HG03175 (cell line): ENCODE data around the gene TPRG1L.
A peak's percentile ranks its signal among the peaks of the same experiment; 100 is the strongest.

Source experiments
- ATAC-seq: cut with Tn5 transposase; IDR thresholded peaks from one replicate; pipeline ENCODE4 v1.9.1; 2021; ENCODE audit warnings: mild to moderate bottlenecking, moderate library complexity; ENCODE audit not compliant: unreplicated experiment

TPRG1L gene

DNA sequence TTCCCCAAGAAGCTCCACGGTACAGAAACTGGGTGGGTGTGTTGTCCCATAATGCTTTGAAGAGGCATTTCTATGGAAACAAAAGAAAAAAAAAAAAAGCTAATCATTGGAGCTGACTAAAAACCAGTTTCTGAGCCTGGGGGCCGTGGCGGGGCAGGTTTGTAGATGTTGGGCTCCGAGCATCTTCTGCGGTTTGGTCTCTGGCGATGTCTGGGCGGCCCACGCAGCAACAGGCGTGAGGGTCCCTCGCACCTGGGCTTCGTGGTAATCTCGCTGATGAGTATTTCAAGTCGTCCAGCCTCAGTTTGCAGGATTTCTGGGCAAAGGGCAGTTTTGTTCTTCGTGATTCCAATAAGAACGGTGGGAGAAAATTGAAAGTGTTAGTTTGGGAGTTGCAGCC, 34.3 kb downstream of the TPRG1L start:
- ATAC-seq, result no peak

DNA sequence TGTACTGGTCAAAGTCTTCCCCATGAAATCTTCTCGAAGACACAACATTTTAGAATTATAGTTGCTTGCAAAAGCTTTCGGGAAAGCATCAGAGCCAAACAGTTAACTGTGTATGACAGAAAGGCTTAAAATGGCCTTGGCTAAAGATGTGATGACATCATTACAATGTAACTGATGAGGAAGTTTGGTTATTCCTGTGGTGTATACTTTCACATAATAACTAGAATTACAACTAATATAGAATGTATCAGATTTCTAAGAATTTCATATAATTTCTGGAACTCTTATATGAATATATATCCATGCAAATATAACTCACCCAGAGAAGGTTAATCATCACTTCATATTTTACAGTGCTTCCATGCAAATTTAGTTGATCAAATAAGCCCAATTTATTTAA, 35.9 kb downstream of the TPRG1L start:
- ATAC-seq, result no peak

DNA sequence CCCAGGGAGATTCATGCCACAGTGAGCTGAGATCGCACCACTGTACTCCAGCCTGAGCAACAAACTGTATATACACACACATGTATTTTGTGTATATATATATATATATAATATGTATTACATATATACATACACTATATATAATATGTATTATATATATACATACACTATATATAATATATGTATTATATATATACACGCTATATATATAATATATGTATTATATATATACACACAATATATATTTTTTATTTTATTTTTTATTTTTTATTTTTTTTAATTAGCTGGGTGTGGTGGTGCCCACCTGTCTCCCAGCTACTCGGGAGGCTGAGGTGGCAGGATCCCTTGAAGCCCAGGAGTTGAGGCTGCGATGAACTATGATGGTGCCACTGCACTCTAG, 36.8 kb downstream of the TPRG1L start:
- no peak for ATAC-seq

DNA sequence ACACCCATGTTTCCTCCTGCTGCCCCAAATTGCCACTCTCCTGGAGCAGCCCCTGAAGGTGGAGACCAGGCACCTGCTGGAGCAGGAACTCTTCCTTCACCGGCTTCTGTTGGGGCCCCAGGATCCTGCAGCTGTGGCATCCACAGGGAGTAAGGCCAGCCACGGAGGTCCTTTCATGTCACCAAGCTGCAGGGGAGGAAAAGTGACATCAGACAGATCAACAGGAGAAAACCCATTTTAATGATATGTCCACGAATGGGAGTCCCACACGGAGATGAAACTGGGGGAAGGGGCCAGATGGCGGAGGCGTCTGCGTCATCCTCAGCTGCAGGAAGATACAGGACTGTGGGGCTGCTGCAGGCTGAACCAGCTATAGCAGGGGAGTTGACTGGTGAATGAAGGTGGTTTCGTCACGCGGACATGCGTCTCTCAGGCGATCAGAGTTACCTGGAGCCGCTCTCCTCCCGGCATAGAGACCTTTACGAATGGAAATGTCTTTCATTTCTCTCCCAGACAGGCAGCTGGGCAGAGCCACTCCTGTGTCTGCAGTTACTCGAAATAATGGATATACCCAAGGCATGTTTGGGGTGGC, 37.4 kb downstream of the TPRG1L start:
- ATAC-seq, result no peak

DNA sequence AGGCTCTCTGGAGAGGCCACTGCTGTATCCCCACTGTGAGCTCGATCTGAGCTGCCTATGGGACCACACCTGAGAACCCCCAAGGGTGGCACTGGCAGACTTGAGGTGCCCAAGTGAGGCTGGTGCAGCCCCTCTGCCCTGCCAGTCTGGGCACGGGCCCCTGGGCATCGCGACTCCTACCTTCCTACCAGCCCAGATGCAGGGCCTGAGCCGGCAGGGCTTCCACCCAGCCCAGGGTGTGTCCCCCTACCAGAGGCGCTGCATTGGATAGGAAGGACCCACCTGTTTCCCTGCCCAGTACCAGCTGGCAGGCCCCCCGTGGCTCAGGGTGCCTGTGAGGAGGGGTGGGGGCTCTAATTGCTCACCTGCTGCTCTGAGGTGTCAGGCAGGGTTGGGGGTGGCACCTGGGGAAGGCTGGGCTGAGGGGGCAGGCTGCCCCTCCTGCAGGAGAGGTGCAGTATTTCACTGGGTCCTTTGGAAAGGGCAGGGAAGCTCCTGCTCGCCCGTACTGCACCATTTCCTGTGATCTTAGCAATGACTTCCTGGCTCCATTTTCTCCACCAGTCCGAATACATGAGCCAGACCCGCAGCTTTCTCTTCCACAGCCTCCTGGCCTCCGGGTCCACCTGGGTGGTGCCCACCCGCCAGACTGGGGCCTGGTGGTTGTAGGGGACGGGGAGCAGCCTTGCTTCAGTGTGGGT, 39.3 kb downstream of the TPRG1L start:
- no peak for ATAC-seq

DNA sequence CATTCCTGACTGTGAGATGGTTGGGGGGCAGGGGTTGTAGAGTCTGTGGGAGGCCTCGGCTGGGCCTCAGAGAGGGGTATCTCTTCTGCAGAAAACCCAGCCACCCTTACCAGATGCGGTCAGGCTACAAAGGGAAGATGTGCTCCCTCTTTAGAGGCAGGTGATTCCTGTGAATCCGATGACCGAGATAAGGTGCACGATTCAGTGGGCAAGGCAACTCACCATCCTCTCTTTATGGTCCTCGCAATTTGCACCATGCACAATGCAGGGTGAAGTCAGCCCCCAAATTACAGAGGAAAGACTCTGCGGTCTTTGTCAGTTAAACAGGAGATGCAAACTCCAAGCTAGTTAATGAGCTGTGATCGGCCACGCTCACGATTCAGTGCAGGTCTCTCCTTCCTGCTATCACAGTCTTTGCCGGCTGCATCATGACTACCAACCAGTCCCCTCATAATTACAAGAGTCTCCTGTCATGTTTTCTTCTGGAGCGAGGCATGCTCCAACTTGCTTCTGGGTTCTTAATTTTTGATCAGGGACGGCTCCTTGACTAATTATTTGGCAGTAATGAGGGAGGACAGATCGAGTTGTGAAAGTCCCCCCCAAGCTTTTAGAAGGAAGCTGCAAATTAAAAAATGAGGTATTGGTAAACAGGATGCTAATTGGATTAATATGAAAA, 40.0 kb downstream of the TPRG1L start:
- no peak for ATAC-seq

DNA sequence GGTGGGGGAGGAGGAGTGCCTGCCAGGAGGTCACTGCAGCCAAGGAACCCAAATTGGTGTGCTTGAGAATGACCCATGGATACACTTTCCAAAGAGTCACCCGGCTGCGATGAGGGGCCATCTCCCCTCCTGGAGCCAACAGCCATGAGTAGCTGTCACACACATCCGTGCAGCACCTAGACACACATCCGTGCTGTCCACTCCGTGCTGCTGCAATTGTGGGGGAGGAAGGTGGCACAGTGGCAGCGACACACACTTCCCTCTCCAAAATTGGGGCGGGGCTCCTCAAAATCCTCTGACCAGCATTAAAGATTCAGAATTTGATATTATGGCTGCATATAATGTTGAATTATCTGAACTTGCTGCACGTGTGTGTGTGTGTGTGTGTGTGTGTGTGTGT, 43.3 kb downstream of the TPRG1L start:
- ATAC-seq, result no peak

DNA sequence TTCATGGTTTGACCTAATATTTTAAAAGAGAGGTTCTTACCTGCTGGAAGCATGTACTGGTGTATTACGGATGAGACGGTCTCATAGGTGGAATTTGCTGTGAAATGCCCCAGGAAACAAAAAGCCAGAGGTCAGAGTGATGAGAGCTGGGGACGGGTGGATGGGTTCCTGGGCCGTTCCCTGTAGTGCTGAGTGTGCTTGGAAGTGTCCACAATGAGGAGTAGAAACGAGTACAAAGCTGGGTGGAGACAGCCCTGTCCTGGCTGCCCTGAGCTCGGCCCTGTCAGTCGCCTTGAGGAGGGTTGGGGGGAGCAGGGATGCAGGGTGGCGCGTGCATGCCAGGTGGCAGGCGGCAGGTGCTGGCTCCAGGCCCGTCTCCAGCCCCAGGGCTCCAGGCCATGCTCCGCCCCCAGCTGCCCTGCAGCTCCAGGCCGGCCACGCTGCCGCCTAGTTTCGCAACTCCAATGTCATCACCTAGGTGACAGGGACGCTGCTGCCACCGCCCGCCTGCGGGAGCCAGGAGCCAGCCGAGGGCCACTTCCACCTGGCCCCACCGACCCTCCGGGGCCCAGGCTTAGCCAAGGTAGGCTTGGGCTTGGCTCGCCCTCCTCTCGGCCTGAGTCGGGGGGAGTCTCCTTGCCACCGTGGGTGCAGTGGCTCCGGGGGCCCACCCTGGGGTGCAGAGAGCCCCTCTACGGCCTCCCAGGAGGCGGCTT, 43.9 kb downstream of the TPRG1L start:
- no peak for ATAC-seq

DNA sequence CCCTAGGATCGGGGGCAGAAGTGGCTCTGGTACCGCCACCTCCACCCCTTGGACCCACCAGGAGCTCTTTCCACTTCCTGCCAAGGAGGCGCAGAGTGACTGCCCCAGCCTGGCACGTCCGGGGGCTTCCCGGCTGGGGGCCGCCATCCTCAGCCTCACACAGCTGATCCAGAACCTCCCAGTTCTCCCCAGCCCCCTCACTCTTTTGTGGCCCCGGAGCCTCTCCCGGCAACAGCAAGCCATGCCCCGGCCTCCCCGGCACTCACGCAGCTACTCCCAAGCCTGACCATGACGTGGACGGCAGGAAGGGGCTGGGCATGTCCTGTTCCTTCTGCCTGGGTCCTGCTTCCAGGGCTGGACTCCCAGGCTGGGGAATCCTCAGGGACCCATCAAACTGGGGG, 44.6 kb downstream of the TPRG1L start:
- ATAC-seq, result no peak

DNA sequence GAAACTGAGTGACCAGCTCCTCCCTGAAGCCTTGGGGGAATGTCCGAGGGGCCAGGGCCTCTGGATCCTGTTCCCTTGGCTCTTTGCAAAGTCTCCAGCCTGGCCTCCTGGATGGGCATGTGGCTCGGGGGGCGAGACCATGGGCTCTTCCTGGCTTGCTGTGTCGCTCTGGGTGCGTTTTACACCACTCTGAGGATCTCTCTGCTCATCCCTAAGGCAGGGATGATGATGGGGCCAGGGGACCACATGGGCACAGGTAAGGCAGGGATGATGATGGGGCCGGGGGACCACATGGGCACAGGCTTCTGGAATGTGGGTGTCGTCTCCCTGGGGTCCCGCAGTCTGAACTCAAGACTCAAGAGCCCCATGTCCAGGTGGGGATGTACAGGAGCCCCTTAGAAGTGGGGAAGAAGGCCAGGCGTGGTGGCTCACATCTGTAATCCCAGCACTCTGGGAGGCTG, 45.2 kb downstream of the TPRG1L start:
- ATAC-seq, result no peak

DNA sequence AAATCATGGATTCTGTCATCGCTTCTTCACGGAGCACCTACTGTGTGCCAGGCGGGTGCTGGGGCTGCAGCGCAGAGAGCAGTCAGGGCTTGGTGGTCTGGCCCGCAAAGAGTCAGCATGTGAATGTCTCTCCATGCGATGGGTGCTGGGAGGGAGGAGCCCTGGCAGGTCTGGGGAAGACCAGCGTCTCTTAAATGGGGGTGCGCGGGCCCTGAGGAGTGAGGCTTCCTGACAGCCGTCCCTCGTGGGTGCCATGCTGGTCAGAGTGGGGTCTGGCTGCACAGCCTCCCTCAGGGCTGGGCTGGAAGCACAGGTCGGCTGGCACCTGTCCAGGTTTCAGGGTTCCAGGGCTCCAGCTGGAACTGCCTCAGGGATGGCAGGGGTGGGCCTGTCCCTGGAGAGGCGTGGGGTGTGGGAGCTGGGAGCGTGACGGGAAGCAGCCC, 46.0 kb downstream of the TPRG1L start:
- no peak for ATAC-seq

DNA sequence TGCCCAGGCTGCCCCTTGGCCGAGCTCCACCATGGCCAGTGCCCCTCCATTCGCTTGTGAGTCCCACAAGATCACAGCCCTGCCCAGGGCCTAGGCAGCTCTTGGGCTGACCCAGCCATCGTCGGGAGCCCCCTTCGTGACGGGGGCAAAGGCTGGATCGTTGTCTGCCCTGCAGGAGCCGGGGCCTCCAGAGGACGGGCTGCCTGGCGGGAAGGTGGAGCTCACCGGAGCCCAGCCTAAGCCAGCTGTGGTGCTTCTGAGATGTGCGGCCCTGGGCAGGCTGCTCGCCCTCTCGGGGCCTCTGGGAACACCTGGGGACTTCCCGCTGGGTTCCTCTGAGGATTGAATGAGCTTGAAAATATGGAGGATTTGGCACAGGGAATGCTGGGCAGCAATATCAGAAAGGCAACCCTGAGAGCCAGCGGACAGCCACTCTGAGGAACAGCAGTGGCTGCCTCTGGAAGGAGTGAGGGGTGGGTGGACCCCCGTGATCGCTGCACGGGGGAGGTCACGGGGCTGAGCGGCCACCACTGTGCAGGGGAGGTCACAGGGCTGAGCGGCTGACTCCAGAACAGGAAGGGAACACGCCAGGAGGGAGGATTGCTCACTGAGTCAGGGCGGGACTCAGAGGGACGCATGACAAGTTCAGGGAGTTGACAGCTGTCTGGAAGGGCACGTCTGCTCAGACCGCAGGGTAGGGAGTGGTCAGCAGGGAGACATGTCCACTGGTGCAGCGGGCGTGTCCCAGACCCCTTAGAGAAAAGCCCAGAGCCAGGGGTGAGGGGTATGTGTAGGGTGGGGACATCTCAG, 46.8 kb downstream of the TPRG1L start:
- no peak for ATAC-seq

DNA sequence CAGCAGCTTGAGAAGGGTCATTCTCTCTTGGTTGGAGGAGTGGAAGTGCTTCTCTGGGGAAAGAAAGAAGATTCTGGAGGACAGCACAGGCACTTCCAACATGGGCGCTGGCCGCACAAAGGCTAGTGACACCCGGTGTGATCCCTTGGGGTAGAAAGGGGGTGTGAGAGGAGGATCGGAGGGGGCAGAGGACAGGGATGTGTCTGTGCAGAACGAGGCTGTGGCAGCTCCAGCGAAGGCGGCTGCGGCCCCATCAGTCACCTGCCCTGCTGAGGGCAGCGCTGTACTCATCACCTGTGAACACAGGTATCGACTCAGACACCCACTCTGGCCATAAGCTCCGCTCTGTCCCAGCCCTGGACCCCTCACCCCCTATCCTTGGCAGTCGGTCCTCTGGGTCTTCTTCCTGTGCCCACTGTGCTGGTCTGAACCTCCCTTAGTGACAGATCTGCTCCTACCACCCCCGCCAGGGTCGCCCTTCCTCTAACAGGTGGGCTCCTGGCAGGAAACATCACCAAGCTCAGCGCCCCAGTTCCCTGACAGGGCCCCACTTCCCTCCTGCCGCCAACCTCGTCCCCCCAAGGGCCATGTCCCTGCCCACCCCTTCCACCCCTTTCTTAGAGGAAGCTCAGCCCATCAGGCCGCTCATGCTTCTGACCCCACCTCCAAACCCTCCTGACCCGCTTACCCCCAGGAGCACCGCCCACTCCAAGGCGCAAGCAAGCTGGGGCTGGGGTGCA, 47.6 kb downstream of the TPRG1L start:
- no peak for ATAC-seq

DNA sequence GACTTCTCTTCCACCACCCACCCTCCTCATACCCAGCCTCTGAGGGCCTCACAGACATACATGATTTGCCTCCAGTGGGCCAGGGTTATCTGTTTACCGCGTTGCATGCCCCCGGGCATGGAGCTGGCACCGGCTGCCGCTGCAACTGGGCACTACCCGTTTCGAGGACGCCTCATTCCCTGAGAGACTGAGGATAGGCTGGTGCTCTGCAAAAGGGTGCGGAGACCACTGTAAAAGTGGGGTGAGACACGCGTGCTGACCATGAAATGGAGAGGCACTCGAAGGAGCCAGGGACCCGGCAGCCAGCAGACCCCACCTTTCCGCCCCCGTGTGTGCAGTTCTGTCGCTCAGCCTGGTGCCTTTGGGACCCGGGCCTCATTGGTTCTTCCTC, 48.2 kb downstream of the TPRG1L start:
- no peak for ATAC-seq

DNA sequence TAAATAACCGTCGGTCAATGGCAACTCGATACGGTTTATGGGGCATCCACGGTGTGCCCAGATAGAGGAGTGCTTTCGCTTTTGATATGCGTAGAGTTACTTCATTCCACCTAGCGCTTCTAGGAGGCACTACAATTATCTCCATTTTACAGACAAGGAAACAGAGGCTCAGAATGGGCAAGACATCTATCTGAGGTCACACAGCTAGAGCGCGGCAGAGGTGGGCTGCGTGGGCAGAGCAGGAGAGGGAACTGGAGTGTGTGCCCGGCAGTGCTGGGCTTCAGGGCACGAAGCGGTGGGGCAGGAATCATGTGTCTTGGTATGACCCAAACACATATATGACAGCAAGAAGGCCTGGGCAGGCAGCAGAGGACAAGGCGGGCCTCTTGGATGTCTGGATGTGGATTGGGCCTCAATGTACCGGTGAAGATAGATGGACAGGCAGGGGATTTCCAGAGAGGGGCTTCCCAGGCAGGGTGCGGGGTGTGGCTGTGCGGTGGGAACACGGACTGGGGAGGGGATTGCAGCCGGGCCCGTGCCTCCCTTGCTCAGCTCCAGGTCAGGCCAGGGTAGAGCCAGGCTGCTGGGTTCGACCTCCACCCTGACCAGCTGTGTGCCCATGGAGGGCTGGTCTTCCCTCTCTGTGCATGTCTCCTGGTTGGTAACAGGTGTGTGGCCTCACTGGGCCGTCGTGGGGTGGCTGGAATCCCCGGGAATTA, 48.7 kb downstream of the TPRG1L start:
- peak; percentile 19 for ATAC-seq

DNA sequence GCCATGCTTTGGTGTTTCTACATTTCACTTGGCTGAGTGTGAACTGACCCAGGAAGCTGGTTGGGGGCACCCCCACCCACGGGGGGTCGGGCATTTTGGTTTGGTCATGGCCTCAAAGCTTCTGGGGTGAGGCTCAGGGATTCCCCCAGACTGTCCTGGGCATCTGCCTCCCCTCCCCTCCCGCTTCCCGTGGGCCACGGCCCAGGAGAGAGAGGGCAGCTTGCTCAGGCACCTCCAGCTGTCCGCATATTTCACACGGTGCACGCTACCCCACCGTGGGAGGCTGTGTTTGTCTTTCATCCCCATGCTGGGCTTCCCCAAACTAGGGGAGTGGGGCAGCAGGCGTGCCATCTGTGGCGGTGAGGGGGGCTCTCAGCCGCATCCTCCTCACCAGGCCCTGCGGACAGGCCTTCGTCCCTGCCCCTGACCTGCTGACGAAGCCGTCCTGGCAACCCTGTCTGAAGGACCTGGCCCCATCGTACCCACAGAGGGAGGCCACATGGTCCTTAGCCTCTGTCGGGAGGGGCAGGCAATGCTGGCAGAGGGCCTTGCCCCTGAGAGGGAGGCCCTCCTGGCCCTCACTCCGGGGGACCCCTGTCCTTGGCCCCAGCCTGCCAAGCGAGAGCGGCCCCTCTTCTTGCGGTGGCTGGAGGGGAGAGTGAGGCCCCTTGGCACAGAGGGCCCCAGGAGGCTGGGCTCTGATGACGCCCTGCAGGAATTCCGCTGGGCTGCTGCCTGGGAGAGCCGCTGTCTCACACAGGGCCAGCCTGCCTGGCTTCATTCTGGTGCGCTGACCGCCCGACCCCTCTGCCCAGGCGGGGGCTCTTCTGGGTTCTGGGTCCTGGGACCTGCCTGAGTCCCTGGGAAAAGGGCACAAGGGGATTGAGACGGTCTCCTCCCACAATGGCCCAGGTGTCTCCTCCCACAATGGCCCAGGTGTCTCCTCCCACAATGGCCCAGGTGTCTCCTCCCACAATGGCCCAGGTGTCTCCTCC, 49.6 kb downstream of the TPRG1L start:
- no peak for ATAC-seq

DNA sequence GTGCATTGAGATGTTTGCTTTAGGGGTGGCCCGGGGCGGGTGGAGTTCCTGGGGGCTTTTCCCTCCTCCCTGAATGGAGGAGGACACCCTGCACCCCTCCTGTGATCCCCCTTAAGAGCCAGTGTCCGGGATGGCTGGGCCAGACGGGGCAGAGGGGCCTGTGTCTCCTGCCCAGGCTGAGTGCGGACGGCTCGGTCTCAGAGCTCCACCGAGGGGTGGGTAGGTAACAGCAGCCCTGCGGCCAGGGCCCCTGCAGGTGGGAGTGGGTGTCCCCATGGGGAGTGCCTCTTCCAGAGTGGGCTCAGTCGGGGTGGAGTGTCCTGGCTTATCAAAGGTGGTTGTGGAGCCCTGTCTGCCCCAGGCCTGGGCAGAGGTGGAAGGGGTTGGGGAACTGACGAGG, 50.6 kb downstream of the TPRG1L start:
- no peak for ATAC-seq
